Measurements from ENCODE around the gene SIAH3.

The SIAH3 gene

DNA sequence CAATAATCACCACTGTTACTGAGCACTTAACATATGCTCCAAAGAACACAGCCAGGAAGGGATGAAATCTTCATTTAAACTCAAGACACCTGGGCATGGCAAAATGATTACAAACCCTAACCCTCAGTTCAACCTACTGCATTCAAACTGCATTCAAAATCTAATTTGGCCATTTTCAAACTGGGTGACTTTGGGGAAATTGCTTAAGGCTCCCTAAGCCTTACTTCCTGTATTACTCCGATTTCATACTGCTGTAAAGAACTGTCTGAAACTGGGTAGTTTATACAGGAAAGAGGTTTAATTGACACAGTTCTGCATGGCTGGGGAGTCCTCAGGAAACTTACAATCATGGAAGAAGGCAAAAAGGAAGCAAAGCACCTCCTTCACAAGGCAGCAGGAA lies 99.0 kb downstream of the SIAH3 start:
- H3K9ac ChIP-seq, result no peak overlapping the region
- H3K4me1 ChIP-seq (ENCODE audit: low read depth, poor library complexity, severe bottlenecking), result no peaks in the 10 kb centered on the region
- no peaks in the 10 kb centered on the region for H4K20me1 ChIP-seq (ENCODE audit: insufficient read depth)
- H3K79me2 ChIP-seq (ENCODE audit: insufficient read depth, low read depth), result no peaks in the 10 kb centered on the region
- H3K4me2 ChIP-seq, result no peak overlapping the region
- no peaks in the 10 kb centered on the region for H3K27me3 ChIP-seq (ENCODE audit: insufficient read depth, low read depth)
- no peak overlapping the region for H2AFZ ChIP-seq (ENCODE audit: low read depth)
- H3K4me3 ChIP-seq (IDR thresholded peaks at IDR 0.05; ENCODE audit: insufficient read depth, low read depth, low read length), result no peak overlapping the region
- H3K27ac ChIP-seq, result no peak overlapping the region
- no peak for TF ChIP-seq CTCF (conservative IDR thresholded peaks at IDR 0.05; ENCODE audit: low read depth, low read length)
- H3K36me3 ChIP-seq (ENCODE audit: insufficient read depth), result no peaks in the 10 kb centered on the region

- Histone ChIP-seq H3K4me1 (ENCODE audit: low read depth, poor library complexity, severe bottlenecking) (no peaks in the 10 kb centered on the region), H3K79me2 (ENCODE audit: insufficient read depth, low read depth) (no peaks in the 10 kb centered on the region), H4K20me1 (ENCODE audit: insufficient read depth) (no peaks in the 10 kb centered on the region), H2AFZ (ENCODE audit: low read depth) (no peak overlapping the region), H3K9ac (no peak overlapping the region), H3K27me3 (ENCODE audit: insufficient read depth, low read depth) (no peaks in the 10 kb centered on the region), H3K36me3 (ENCODE audit: insufficient read depth) (no peaks in the 10 kb centered on the region), H3K27ac (no peak overlapping the region), H3K4me2 (no peak overlapping the region), H3K4me3 (IDR thresholded peaks at IDR 0.05; ENCODE audit: insufficient read depth, low read depth, low read length) (no peak overlapping the region)
- no peak for TF ChIP-seq CTCF (conservative IDR thresholded peaks at IDR 0.05; ENCODE audit: low read depth, low read length)
Observed at GRCh38 chr13:45751885-45752284, 99.7 kb downstream of the SIAH3 start.

GRCh38 chr13:45750566-45750965 lies 101.0 kb downstream of the SIAH3 start:
- Histone ChIP-seq H2AFZ (ENCODE audit: low read depth) (no peak overlapping the region), H3K36me3 (ENCODE audit: insufficient read depth) (no peaks in the 10 kb centered on the region), H4K20me1 (ENCODE audit: insufficient read depth) (no peaks in the 10 kb centered on the region), H3K9ac (no peak overlapping the region), H3K4me3 (IDR thresholded peaks at IDR 0.05; ENCODE audit: insufficient read depth, low read depth, low read length) (no peak overlapping the region), H3K27me3 (ENCODE audit: insufficient read depth, low read depth) (no peaks in the 10 kb centered on the region), H3K4me1 (ENCODE audit: low read depth, poor library complexity, severe bottlenecking) (no peaks in the 10 kb centered on the region), H3K4me2 (no peak overlapping the region), H3K27ac (no peak overlapping the region), H3K79me2 (ENCODE audit: insufficient read depth, low read depth) (no peaks in the 10 kb centered on the region)
- no peak for TF ChIP-seq CTCF (conservative IDR thresholded peaks at IDR 0.05; ENCODE audit: low read depth, low read length)

GRCh38 chr13:45748941-45749759 lies 102.4 kb downstream of the SIAH3 start:
- no peak for TF ChIP-seq CTCF (conservative IDR thresholded peaks at IDR 0.05; ENCODE audit: low read depth, low read length)
- no peak overlapping the region for H2AFZ ChIP-seq (ENCODE audit: low read depth)

More at GRCh38 chr13:45748941-45749759, 102.4 kb downstream of the SIAH3 start:
- no peaks in the 10 kb centered on the region for H3K36me3 ChIP-seq (ENCODE audit: insufficient read depth)
- no peak overlapping the region for H3K4me3 ChIP-seq (IDR thresholded peaks at IDR 0.05; ENCODE audit: insufficient read depth, low read depth, low read length)
- no peaks in the 10 kb centered on the region for H3K79me2 ChIP-seq (ENCODE audit: insufficient read depth, low read depth)
- H3K4me1 ChIP-seq (ENCODE audit: low read depth, poor library complexity, severe bottlenecking), result no peaks in the 10 kb centered on the region
- no peaks in the 10 kb centered on the region for H3K27me3 ChIP-seq (ENCODE audit: insufficient read depth, low read depth)
- H3K9ac ChIP-seq, result no peak overlapping the region
- H3K4me2 ChIP-seq, result no peak overlapping the region
- H3K27ac ChIP-seq, result no peak overlapping the region
- H4K20me1 ChIP-seq (ENCODE audit: insufficient read depth), result no peaks in the 10 kb centered on the region
